GM21447 (cell line): ENCODE measurements around the gene PIGK.

ENCODE experiments used
- ATAC-seq: cut with Tn5 transposase; IDR thresholded peaks from one replicate; pipeline ENCODE4 v1.9.1; 2021; ENCODE audit not compliant: unreplicated experiment

Gene PIGK

GRCh38 chr1:77044133-77044849 is 174.9 kb downstream of the PIGK start:
- ATAC-seq = no peak

GRCh38 chr1:77040826-77041225 is 178.4 kb downstream of the PIGK start:
- ATAC-seq = no peak

- no peak for ATAC-seq
Observed at GRCh38 chr1:77039739-77040138, 179.5 kb downstream of the PIGK start.

GRCh38 chr1:77039111-77039510 is 180.1 kb downstream of the PIGK start:
- no peak for ATAC-seq
